Psoas muscle (tissue), 8 donors: ENCODE measurements around the gene SLC9C2. TPM values are rescaled to one million over a fixed set of nuclear protein-coding genes. Genes with fewer than 3 reads are reported as not detected.
"Not testable (repeated sequence)": the region's sequence is repeated elsewhere in the genome, so short reads cannot be mapped to it uniquely, and the experiment has no call there.

Source experiments
- ATAC-seq, 4 donors: fragments of 200-7000 bp; cut with Tn5 transposase; one replicate each; pipeline ENCODE4 v1.9.1; 2020; ENCODE audit warnings: moderate library complexity in 3 of 4, mild to moderate bottlenecking in 2 of 4
- DNase-seq, 2 donors: peaks; one replicate each; pipeline ENCODE4 v3.0.0-alpha.2; 2020
- H3K27ac ChIP-seq: fragments of 200-600 bp; one replicate; pipeline ENCODE4 v1.8.0; 2022
- H3K27me3 ChIP-seq, 3 donors: fragments of 200-600 bp in 1 of 3; one replicate each; pipeline versions ENCODE4 v1.6.1 to v1.8.0; 2013 to 2022; ENCODE audit warnings: low read length in 2 of 3, mild to moderate bottlenecking in 2 of 3, moderate library complexity in 1 of 3; ENCODE audit not compliant: insufficient read depth in 3 of 3
- H3K36me3 ChIP-seq, 2 donors: fragments of 200-600 bp in 1 of 2; one replicate each; pipeline versions ENCODE4 v1.6.1 to v1.8.0; 2013 to 2022; ENCODE audit warnings: low read depth in 1 of 2, mild to moderate bottlenecking in 1 of 2, moderate library complexity in 1 of 2; ENCODE audit not compliant: insufficient read depth in 1 of 2
- H3K4me1 ChIP-seq: fragments of 200-600 bp; one replicate; pipeline ENCODE4 v1.8.0; 2022
- H3K4me3 ChIP-seq: fragments of 200-600 bp; one replicate; pipeline ENCODE4 v1.8.0; 2022; ENCODE audit warnings: mild to moderate bottlenecking
- H3K9me3 ChIP-seq: fragments of 200-600 bp; one replicate; pipeline ENCODE4 v1.8.0; 2022
- WGBS, 3 donors: extraction: QIAGEN DNeasy Blood & Tissue Kit; methylation state at CpG; one replicate each; pipeline versions ENCODE4 v1.1.6 to v1.1.7; 2013; 5-methylcytosine and 5-hydroxymethylcytosine counted together
- intact Hi-C, 2 donors: fragments of 100-400 bp; cut with DNase I; formaldehyde crosslinking; loops; one replicate each; pipeline versions ENCODE4 v1.11.0 to v1.14.2; 2022
- polyA plus RNA-seq, 3 donors: library from polyadenylated mRNA; stranded (reverse); fragments of 200-250 nt; gene quantifications; one replicate each; pipeline ENCODE4 v1.2.3, GENCODE V29; 2013
- total RNA-seq, 4 donors: library from RNA; stranded (reverse); fragmentation: NEBNext Ultra II Directional in 2 of 4; extraction: Animal tissue kit (Norgen Biotek cat#: 25700) in 2 of 4; gene quantifications; one replicate each; pipeline versions ENCODE4 v1.2.1 to v1.2.4, GENCODE V29; 2021 to 2023
- TF ChIP-seq, protein P1 (sequence below): fragments of 200-600 bp; IDR thresholded peaks from one replicate; pipeline ENCODE4 v1.8.0; 2022; ENCODE audit warnings: antibody characterized with exemption
- donor health status: healthy with polysubstance abuse.
- donor health status: DM: no; HTN: no; CAD: no; lungs with moderate emphysema.
- donor health status: Bipolar disorder and iron deficiency.
- donor health status: healthy.
- donor health status: DM: yes; HTN: yes; CAD: no.
- donor health status: DM: no; HTN: no; CAD: no.
- donor health status: DM: no; HTN: no; CAD: no.
- donor health status: DM: yes; HTN: yes; CAD: no.

The SLC9C2 gene
- total and polyA plus RNA-seq, 7 donors, result not detected

DNA sequence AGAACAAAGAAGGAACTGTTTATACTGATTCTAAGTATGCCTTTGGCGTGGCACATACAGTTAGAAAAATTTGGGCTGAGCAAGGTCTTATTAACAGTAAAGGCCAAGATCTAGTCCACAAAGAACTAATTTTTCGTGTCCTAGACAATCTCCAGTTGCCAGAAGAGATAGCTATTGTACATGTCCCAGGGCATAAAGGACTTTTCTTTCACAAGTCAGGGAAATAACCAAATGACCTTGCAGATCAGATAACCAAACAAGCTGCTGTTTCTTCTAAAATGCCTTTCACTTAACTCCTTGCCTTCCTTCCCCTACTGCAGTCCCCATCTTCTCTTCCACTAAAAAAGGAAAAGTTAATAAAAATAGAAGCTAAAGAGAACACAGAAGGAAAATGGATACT is 36.2 kb upstream of the SLC9C2 start:
- H3K36me3 ChIP-seq, result no peaks in the 10 kb centered on the region
- no peaks in the 10 kb centered on the region for H3K4me1 ChIP-seq
- no peak overlapping the region for H3K4me3 ChIP-seq
- H3K27me3 ChIP-seq, result no peaks in the 10 kb centered on the region
- intact Hi-C loops, result no loop called here
- TF ChIP-seq, protein P1, sequence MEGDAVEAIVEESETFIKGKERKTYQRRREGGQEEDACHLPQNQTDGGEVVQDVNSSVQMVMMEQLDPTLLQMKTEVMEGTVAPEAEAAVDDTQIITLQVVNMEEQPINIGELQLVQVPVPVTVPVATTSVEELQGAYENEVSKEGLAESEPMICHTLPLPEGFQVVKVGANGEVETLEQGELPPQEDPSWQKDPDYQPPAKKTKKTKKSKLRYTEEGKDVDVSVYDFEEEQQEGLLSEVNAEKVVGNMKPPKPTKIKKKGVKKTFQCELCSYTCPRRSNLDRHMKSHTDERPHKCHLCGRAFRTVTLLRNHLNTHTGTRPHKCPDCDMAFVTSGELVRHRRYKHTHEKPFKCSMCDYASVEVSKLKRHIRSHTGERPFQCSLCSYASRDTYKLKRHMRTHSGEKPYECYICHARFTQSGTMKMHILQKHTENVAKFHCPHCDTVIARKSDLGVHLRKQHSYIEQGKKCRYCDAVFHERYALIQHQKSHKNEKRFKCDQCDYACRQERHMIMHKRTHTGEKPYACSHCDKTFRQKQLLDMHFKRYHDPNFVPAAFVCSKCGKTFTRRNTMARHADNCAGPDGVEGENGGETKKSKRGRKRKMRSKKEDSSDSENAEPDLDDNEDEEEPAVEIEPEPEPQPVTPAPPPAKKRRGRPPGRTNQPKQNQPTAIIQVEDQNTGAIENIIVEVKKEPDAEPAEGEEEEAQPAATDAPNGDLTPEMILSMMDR, result no peak
- no peak overlapping the region for H3K27ac ChIP-seq
- WGBS, 3 donors, result 30 to 47% (median 42%) methylated on average over 2 of the region's 2 CpGs
- no peak for ATAC-seq
- H3K9me3 ChIP-seq, result no peaks in the 10 kb centered on the region
- DNase-seq, result no peak

DNA sequence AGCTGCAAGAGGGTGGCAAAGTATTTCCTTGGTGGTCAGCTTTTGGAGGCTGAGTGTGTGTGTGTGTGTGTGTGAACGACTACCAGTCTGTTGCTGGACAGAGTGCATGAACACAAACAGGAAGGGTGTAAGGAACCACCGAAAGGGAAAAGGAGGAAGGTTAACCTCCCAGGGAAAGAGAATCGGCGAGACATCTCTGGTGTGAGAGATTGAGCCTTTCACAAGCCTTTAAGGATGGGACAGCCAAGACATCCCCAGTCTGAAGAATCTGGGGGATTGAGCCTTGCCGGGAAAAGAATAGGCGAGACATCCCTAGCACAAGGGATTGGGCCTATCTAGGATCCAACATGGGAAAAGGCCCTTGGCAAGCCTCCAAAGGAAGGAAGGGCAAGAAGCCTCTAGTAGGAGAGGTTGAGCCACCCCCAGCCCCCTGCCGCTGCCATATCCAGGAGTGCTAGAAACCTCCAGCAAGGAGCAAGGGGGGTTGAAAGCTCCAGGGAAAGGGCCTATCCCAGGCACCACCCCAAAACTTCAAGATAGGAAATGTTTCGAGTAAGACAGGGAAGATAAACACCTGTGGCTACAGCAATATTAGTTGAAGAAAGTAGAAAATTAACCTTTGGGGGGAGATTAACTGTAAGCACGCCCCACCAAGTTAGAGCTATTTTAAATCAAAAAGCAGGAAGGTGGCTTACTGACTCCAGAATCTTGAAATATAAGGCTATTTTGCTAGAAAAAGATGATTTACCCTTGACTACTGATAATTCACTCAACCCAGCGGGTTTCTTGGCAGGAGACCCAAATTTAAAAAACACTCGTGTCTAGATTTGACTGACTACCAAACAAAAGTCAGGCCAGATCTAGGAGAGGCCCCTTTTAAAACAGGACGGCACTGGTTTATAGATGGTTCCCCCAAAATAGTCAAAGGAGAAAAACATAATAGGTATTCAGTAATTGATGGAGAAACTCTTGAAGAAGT is 35.5 kb upstream of the SLC9C2 start:
- Histone ChIP-seq H3K4me3 (no peak overlapping the region), H3K27me3 (no peaks in the 10 kb centered on the region), H3K4me1 (no peaks in the 10 kb centered on the region), H3K9me3 (no peaks in the 10 kb centered on the region), H3K36me3 (no peaks in the 10 kb centered on the region), H3K27ac (no peak overlapping the region)
- TF ChIP-seq, protein P1, result no peak
- intact Hi-C loops, result no loop called here
- DNase-seq (no peak), ATAC-seq (no peak)
- 77 to 83% (median 82%) methylated on average over 12 of the region's 12 CpGs for WGBS, 3 donors

DNA sequence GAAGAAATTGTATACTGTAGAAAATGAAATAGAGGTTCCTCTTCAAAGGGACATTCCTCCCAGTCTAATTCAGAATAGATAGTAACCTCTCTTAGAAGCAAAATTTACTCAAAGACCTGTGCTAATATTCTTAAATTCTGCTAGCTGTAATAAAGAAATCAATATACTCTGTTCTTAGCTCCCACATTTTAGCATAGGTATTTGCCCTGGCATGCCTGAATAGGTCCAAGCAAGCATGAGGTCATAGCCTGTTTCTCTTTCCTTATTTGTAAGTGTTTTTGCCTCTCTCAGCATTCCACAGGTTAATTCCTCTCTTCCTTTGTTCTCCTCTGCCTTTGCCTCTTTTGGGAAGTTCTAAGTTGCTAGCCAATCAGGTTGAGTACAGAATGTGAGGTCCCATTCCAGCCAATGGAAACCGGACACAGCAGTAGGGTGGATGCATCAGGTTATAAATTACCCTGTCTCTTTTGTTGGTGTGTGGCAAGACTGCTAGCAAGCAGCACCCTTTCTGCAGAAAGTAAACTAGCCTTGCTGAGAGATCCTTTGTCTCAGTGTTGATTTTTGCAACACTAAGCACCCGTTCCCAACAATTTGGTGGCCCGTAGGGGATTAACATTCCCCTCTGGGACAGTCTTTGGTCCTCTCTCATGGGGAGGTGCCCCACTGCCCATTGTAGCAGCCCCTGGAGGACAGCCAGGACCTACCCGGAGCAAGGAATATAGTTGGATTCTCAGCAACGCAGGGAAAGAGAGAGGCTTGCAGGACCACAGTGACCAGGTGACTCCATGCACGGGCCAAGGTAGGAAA is 34.6 kb upstream of the SLC9C2 start:
- H3K4me1 ChIP-seq, H3K36me3 ChIP-seq, DNase-seq, ATAC-seq, H3K27ac ChIP-seq, H3K4me3 ChIP-seq, H3K27me3 ChIP-seq, intact Hi-C loops, H3K9me3 ChIP-seq: not testable (repeated sequence)
- 84 to 91% (median 88%) methylated on average over 6 of the region's 6 CpGs for WGBS, 3 donors

DNA sequence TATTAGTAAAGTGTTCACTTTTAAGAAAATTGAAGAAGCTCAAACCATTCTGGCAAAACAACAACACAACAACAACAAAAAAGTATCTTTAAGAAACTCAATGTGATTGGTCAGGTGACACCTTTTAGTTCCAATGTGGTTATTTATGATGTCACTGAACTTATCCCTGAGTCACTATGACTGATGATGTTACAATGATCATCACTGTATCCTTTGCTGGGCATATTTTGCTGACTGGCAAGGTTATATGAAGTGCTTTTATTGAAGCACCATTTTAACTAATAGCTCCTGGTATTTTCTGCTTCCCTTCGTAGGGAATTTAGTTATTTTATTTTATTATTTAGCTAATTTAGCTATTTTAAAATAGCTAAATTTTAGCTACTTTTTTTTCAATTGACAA is 32.2 kb upstream of the SLC9C2 start, which contains the start of gene TEX50:
Gene TEX50, plus strand, starts transcription at position 223 of the 400 bp plus-strand sequence. CDS start 184 bp downstream, outside the sequence.
- no peak for DNase-seq
- H3K9me3 ChIP-seq, result no peaks in the 10 kb centered on the region
- no peak within 1 kb of the TSS for H3K27ac ChIP-seq
- 75 to 85% (median 83%) methylated on average over 1 of the region's 1 CpG for WGBS, 3 donors
- intact Hi-C loops, result no loop called here
- no peaks in the 10 kb centered on the region for H3K27me3 ChIP-seq
- no peak for ATAC-seq
- H3K36me3 ChIP-seq, result no peaks in the 10 kb centered on the region
- H3K4me1 ChIP-seq, result no peaks in the 10 kb centered on the region
- TF ChIP-seq, protein P1, result no peak
- no peak within 1 kb of the TSS for H3K4me3 ChIP-seq

DNA sequence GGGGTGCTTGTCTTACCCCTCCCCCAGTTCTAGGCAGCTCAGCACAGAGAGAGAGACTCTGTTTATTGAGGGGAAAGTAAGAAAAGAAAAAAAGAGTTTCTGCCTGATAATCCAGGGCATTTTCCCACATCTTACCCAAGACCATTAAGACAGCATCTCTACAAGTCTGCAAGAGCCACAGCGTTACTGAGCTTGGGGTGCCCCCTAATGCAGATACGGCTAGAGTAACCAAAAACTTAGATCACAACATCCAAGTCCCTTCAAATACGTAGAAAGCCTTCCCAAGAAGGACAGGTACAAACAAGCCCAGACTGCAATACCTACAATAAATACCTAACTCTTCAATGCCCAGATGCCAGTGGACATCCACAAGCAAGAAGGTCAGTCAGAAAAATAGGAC is 26.0 kb upstream of the SLC9C2 start:
- intact Hi-C loops, result no loop called here

More for the DNA sequence above, 26.0 kb upstream of the SLC9C2 start:
- Histone ChIP-seq H3K4me1 (no peaks in the 10 kb centered on the region), H3K4me3 (no peak overlapping the region), H3K9me3 (no peaks in the 10 kb centered on the region), H3K27me3 (no peaks in the 10 kb centered on the region), H3K27ac (no peak overlapping the region), H3K36me3 (no peaks in the 10 kb centered on the region)
- TF ChIP-seq, protein P1, result no peak
- 73 to 85% (median 82%) methylated on average over 3 of the region's 3 CpGs for WGBS, 3 donors
- no peak for ATAC-seq
- DNase-seq, result no peak
